Measurements from ENCODE around the gene MYORG.
"Not testable (repeated sequence)": the region's sequence is repeated elsewhere in the genome, so short reads cannot be mapped to it uniquely, and the experiment has no call there.

The MYORG gene

DNA sequence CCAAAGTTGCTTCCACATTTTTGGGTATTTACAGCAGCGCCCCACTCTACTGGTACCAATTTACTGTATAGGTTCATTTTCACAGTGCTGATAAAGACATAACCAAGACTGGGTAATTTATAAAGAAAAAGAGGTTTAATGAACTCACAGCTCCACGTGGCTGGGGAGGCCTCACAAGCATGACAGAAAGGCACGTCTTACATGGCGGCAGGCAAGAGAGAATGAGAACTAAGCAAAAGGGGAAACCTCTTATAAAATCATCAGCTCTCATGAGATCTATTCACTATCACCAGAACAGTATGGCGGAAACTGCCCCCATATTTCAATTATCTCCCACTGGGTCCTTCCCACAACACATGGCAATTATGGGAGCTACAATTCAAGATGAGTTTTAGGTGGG lies 7.9 kb downstream of the MYORG start:
- not testable (repeated sequence) for DNase-seq

DNA sequence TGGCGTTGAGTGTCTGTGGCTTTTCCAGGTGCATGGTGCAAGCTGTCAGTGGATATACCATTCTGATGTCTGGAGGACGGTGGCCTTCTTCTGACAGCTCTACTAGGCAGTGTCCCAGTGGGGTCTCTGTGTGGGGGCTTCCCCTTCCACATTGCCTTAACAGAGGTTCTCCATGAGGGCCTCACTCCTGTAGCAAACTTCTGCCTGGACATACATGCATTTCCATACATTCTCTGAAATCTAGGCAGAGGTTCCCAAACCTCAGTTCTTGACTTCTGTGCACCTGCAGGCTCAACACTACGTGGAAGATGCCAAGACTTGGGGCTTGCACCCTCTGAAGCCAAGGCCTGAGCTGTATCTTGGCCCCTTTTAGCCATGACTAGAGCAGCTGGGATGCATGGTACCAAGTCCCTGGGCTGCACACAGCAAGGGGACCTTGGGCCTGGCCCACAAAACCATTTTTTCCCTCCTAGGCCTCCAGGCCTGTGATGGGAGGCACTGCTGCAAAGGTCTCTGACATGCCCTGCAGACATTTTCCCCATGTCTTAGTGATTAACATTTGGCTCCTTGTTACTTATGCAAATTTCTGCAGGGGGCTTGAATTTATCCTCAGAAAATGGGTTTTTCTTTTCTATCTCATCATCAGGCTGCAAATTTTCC lies 8.8 kb downstream of the MYORG start:
- not testable (repeated sequence) for DNase-seq

DNA sequence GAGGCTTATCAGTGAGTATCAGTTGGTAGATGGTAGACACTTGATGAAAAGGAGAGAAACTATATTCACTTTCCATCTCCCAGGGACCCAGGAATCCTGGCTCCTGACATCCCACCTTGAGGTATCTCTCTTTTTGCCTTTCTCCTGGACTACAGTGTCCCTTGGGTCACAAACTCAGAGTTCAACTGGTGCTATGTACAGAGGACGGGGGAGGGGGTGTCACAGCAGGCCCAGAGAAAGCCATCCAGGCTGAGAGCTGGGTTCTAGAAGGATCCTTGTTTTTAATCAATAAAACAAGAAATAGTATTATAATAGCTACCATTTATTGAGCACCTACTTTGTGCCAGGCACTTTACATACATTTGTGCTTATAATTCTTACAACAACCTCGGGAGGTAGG lies 10.3 kb downstream of the MYORG start:
- no peak for DNase-seq

DNA sequence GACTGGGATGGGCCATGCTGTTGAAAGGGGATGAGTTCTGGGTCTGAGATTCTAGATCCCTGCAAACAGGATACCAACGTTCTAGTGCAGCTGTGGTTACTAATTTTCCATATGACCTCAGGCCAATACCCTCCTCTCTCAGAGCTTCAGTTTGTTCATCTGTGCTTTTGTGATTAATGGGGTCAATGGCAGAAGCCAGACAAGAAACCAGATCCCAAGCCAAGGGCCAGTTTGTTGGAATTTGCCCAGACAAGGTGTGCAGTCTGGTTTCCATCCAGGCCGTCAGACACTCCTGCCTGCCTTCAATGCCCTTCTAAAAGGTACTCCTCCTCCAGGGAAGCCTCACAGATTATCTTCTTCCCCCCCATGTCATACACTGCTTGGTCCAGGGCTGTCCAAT lies 11.4 kb downstream of the MYORG start:
- DNase-seq: no peak

DNA sequence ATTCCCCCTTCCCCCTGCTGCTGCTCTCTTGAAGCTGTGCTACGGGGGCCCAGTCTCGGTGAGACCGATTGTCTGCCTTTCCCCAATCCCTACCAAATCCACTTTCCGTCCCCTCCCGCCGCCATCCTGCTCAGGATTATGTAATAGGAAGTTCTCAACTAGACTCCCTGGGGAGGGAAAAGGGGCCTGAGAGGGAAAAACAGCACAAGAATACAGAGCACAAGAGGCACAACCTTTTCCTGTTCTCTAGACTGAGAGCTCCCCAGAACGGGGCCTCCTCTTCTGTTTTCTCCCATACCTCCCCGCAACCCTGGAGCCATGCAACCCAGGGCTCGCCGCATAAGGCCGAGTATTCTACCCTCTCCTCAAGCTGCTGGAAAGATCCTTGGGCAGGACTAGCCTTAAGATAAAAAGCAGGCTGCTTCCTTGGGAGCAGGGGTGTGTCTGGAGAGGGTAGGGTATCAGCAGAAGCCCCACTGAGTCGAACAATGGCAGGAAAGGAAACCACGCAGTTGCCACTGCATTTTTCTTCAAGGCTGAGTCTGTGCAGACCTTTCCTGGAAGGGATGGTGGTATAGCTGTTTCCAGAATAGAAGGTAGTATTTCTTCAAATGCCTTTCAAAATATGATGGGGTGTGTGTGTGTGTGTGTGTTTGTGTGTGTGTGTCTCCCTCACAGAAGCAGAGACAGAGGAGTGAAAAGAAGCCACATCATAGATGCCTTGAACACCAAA lies 12.9 kb downstream of the MYORG start:
- DNase-seq: peak in 3 of 6 experiments; percentile 21 to 57 (median 53)

DNA sequence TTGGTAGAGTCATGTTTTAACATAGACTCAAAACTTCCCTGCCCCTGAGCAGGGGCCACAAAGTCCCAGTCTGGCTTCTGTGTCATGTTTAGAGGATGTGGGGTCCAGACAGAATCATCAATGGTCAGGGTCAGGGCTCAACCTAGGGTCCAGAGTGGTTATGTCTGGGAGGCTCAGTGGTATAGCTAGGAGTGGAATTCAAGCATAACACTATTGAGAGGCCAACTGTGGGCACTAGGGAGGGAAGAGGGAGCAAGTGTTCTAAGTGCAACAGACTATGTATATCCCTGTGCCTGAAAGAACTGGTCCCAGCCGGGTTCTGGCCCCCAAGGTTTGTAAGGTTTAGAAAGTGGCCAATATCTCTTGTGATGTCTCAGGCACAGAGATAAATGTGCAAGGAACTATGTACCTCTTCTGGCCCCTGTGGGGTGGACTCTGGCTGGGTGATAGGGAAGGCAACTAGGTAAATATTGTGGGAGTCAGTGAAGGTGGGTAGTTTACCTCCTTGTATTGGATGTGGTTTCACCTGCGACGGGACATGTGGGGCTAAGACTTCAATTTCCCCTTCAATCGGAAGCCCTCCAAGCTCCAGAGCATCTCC lies 14.0 kb downstream of the MYORG start:
- DNase-seq: no peak

DNA sequence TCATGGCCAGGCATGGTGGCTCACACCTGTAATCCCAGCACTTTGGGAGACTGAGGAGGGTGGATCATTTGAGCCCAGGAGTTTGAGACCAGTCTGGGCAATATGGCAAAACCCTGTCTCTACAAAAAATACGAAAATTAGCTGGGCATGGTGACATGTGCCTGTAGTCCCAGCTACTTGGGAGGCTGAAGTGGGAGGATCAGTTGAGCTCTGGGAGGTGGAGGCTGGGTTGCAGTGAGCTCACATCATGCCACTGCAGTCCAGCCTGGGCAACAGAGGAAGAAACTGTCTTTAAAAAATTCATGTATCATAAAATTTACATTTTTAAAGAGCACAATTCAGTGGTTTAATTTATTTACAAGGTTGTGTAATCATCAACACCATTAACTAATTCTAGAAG lies 23.7 kb downstream of the MYORG start:
- not testable (repeated sequence) for DNase-seq

DNA sequence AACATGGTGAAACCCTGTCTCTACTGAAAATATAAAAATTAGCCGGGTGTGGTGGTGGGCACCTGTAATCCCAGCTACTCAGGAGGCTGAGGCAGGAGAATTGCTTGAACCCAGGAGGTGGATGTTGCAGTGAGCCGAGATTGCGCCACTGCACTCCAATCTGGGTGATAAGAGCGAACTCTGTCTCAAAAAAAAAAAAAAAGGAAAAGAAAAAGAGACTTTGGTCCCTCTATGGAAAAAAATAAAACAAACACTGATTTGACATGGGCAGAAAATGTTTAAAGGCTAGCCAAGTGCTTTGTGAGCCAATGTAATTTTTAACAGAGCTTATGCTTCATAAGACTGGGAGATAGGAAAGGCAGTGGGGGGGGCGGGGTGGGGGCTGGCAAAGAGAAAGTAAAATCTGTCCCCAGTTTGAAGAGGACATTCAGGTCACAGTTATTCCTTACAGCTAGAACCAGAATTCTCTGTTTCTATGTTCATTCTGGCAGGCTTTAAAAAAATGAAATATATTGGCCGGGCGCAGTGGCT lies 24.5 kb downstream of the MYORG start:
- DNase-seq: not testable (repeated sequence)

DNA sequence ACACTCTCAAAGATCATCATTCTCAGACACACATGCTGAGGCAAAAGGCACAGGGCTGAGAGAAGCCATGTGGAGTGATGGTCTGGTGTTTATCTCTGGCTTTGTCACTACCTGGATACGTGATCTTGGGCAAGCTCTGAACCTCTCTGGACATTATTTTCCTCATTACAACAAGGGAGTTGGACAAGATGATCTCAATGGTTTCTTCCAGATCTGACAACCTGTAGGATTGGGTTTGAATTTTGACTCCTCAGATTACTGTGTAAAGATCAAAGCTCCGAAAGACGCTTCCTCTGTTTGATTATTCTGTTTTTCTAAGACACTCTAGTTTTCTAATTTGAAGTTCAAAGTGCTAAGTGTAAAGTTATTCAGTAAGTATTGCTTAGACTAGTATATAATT lies 27.4 kb downstream of the MYORG start:
- no peak for DNase-seq

DNA sequence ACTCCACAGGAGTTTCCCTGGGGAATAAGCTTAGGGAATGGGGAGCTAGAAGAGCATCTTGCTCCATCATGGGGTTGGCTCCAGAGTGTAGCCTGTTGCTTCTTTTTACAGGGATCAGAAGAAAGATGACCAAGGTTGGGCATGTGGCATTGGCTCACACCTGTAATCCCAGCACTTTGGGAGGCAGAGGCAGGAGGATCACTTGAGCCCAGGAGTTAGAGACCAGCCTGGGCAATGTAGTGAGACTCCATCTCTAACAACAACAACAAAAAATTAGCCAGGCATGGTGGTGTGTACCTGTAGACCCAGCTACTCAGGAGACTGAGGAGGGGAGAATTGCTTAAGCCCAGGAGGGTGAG lies 28.9 kb downstream of the MYORG start:
- DNase-seq: no peak

DNA sequence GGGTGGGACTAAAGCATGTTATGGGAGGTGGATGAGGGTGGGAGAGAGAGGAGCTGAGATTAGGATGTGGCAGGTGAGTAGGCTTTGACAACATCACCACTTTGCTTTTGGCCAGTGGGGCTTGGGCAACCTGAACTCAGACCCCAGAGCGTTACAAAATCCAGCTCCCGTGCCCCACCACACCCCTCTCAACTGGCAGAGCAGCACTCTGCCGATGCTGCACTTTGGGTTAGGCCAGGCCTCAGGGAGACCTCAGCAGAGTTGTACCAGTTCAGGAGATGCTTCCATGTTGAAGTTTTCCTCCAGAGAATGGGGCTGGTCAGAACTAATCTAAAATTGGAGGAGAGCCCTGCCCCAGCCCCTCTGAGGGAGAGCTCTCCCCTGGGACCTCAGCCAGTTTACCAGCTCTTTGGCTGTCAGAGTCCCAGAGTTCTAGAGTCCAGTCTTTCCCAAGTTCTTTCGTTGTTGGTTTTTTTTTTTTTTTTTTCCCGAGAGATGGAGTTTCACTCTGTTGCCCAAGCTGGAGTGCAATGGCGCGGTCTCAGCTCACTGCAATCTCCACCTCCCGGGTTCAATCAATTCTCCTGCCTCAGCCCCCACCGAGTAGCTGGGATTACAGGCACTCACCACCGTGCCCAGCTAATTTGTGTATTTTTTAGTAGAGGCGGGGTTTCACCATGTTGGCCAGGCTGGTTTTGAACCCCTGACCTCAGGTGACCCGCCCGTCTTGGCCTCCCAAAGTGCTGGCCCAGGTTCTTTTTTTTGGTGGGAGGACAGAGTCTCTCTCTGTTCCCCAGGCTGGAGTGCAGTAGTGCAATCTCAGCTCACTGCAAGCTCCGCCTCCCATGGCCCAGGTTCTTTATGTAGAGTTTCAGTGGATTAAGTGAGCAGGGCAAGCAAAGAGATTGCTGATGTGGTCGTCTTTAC lies 29.6 kb downstream of the MYORG start:
- no peak for DNase-seq

DNA sequence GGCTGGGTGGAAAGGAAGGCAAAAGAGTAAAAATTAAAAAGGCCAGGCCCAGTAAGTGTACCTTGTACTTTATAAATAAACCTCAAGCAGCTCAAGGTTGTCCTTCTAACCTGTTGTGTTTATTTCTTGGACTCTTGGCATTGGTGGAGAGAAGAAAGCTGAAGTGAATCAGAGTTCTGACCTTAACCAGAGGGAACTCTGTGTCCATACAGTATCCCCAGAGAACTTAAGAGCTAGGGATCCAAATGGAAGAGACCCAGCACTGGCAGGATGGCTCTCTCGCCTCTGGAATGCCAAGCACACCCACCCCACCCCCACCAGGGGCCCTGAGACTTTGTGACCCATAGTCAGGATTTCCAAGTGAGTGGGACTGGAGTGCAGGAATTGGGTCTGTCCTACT lies 33.1 kb downstream of the MYORG start:
- no peak for DNase-seq

DNA sequence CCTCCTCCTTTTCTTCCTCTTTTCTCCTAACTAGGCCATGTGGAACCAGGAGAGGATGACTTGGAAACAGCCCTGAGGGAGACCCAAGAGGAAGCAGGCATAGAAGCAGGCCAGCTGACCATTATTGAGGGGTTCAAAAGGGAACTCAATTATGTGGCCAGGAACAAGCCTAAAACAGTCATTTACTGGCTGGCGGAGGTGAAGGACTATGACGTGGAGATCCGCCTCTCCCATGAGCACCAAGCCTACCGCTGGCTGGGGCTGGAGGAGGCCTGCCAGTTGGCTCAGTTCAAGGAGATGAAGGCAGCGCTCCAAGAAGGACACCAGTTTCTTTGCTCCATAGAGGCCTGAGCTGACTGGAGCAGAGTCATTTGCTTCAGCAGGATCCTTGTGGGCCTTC lies 33.6 kb downstream of the MYORG start:
- no peak for DNase-seq

DNA sequence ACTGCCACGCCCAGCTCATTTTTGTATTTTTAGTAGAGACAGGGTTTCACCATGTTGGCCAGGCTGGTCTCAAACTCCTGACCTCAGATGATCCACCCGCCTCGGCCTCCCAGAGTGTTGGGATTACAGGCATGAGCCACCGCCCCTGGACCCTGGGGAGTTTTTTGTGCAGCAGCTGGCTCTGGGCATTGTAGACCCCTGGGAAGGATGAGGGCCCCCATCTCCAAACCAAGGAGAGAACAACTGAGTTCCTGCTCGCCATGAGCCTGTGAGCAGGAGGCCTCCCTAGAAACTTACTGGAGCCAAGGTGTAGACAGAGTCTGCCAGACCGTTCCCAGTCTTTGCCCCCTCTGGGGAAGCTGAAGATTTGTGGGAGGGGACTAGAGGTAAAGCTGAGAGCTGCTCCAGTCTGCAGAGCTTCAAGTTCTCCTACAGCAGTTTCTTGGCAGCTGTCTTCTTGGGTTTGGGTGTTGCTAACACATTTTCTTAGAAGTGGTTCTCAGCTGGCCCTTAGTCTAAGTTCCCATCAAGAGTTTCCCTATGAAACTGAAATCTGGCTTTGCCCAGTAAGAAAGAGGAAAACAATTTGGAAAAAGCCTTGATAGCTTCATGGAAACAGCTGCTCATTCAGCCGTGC lies 34.9 kb downstream of the MYORG start:
- DNase-seq: no peak

DNA sequence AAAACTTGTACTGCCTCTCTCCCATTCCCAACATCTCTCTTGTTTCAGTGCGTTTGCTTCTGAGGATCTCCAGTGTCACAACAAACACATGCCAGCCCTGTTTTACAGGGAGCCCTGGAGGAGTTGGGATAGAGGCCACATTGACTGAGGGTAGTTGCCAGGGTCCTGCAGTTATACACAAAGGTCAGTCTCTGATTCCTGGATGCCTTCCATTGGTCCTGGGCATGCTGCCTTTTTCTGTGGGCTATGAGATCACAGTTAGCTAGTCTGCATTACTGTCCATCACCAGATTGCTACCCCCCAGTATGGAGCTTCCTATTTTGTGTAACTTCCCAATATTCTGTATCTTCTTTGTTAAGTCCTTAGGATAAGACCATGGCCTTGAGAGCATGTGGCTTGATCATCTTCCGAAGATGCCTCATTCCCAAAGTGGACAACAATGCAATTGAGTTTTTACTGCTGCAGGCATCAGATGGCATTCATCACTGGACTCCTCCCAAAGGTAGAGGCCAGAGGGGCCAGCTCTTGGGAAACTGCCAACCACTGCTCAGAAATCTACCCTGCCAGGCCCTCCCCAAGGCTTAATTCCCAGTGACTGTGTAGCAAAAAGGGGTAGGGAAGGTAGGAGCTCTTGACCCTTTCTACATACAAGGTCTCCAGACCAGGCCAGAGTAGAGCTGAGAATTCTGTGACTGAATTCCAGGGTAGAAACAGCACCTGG lies 37.9 kb downstream of the MYORG start:
- DNase-seq: no peak

DNA sequence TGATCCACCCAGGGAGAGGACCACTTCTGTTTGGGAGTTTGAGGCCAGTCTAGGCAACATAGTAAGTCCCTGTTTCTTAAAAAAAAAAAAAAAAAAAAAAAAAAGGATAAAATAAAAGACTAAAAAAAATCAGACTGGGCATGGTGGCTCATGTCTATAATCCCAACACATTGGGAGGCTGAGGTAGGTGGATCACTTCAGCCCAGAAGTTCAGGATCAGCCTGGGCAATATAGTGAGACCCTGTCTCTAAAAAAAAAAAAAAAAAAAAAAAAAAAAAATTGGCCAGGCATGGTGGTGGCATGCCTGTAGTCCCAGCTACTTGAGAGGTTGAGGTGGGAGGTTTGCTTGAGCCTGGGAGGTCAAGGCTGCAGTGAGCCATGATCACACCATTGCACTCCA lies 38.6 kb downstream of the MYORG start:
- DNase-seq: not testable (repeated sequence)

DNA sequence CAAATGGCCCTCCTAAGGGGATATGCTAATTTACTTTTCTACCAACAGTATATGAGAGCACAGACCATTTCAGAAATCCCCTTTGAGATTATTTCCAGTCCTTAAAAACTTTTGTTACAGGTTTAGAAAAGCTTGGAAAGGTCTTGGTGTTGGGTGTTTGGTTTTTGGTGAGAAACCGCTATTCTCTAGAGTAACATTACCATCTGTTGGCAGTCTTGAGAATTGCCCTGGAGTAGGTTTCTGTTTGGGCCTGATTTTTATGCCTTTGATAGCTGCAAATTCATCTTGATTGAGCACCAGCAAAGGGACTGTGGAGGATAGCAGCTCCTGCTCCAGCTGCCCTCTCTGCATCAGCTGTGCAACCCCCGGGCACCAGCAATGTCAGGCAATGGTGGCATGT lies 39.3 kb downstream of the MYORG start:
- no peak for DNase-seq

DNA sequence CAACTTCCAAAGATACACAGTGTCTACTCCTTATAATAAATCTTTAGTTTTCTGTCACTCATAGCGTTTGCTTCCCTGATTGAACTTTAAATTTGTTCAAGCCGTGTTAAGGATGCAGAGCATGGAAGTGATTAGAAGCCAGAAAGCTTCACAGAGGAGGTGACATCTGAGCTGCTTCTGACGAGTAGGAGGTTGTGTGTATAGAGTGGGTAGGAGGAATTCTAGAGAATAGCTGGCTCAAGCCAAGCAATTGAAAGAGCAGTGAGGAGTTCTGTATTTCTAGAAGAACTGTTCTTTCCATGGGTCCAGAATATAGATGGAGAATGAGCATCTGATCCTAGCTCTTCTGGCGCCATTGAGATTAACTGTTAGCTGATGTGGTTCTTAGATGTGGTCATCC lies 41.3 kb downstream of the MYORG start:
- no peak for DNase-seq

DNA sequence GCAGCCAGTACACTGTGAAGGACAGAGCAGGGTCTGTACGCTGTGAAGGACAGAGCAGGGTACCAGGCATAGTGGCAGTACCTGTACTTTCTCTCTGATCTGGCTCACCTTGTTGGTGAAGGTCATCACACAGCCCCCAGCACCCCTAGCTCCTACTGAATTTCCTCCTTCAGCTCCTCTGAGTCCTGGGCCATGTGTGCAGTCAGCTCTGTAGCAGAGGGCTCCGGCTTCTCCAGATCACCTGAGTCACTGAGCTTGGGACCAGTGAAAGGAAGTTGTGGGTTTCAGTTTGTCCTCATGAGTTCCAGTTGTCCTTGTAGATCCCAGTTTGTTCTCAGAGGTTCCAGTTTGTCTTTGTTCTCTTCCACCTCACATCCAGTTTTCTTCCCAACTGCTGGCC lies 41.8 kb downstream of the MYORG start:
- DNase-seq: no peak

DNA sequence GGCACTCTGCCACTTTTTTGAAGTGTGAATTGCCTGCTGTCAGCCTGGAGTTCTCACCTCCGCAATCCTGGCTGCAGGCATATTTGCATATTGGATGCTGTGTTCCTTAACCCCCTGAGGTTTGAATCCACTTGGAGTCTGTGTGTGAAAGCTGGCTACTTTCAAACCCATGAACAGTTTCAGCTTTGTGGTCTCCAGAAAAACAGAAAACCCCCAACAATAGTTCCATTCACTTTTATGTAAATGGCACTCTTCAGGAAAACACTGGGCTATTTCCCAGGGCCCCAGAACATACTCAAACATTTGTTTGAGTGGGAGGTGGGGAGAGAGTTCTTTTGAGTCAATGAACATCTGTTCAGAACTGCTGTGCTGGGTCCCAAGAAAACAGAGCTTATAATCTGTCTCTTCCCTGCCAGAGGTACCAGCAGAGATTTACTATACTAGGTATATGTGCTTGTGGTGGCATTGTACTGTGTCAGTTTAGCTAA lies 42.3 kb downstream of the MYORG start:
- DNase-seq: no peak

DNA sequence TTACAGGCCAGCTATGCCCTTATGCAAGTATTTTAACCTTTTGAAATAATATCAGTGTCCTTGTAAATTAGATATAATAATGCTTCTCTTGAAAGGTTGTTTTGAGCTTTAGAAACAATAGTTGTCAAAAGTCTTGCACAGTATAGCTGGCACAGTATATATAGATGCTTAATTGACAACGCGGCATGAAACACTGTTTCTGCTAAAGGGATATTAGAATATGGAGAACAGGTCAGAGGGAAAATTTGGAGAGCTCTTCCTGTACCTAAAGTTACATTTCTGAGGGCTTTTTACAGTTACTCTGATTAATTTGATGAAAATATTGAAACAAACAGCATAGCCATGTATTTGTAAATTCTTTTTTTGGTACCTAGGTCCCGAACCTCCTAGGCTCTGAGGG lies 42.9 kb downstream of the MYORG start:
- DNase-seq: no peak
